IPS-NIHi7 (cell line): ENCODE results near the gene CDC23.
A peak's percentile ranks its signal among the peaks of the same experiment; 100 is the strongest.
"Not testable (repeated sequence)": the region's sequence is repeated elsewhere in the genome, so short reads cannot be mapped to it uniquely, and the experiment has no call there.

Source experiments
- DNase-seq: peaks from one replicate; pipeline ENCODE4 v3.0.0; 2012; ENCODE audit warnings: mixed read lengths; ENCODE audit errors: extremely low spot score

CDC23 gene, protein sequence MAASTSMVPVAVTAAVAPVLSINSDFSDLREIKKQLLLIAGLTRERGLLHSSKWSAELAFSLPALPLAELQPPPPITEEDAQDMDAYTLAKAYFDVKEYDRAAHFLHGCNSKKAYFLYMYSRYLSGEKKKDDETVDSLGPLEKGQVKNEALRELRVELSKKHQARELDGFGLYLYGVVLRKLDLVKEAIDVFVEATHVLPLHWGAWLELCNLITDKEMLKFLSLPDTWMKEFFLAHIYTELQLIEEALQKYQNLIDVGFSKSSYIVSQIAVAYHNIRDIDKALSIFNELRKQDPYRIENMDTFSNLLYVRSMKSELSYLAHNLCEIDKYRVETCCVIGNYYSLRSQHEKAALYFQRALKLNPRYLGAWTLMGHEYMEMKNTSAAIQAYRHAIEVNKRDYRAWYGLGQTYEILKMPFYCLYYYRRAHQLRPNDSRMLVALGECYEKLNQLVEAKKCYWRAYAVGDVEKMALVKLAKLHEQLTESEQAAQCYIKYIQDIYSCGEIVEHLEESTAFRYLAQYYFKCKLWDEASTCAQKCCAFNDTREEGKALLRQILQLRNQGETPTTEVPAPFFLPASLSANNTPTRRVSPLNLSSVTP

DNA sequence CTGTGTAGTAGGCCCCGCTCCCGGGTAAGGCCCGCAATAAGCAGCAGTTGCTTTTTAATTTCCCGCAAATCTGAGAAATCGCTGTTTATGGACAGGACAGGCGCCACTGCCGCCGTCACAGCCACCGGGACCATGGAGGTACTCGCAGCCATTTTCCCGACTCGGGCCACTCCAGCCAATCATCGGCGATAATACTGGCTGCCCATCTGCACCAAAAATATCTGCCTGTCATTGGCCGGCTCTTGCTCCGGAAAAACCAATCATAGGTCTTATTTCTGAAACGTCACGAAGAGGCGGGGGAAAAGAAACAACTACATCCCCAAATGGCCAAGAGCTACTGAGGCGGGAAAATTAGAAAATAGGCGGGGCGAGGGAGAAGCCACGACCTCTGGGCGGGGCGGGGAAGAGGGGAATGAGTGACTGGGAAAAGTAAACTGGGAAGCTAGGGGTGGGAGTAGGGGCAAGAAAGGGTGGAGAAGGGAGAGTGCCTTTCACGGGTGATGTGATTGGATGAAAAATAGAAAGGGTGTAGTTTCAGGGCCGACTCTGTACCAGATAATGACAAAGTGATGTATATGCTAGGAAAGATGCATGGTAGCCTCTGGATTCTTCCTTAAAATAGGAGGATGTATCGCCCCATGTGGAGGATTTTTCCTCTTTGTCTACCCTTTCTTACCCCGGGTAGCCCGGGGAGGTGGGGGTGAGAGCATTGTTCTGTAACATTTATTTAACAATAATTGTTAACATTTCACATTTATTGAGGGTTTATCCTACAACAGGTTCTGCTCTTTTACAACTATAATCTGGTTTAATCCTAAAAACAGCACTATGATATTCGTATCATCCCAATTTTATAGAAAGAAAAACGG, at the start of gene CDC23:
TSS of gene CDC23 (minus strand) at position 163 of the 869 bp plus-strand sequence. CDS start at position 152, 11 bp downstream.
- peak; percentile 99 for DNase-seq

DNA sequence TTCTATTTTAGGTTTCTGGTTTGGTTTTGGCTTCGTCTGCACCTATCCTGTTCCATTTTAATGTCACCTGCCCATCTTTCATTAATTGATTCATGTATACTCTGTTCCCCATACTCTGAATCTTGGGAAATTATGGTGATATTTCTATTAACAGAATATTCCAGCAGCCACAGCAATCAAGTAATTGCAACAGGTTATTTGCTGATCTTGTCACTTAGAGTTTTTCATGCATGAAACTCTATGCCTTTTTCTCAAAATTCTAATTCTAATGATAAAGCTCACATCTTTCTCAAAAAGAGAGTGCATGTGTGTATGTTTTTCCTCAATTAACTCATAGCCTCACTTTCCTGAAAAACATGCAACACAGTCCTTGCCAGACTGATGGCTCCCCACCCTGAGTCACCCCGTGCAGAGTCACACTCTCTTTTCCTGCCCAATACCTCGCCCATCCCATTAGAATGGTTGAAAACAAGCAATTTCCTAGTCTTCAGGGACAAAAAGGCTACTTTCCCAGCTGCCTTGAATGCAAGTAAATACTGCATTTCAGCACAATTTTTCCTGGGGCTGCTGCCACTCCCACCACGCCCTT, 45.7 kb upstream of the CDC23 start:
- no peak for DNase-seq

DNA sequence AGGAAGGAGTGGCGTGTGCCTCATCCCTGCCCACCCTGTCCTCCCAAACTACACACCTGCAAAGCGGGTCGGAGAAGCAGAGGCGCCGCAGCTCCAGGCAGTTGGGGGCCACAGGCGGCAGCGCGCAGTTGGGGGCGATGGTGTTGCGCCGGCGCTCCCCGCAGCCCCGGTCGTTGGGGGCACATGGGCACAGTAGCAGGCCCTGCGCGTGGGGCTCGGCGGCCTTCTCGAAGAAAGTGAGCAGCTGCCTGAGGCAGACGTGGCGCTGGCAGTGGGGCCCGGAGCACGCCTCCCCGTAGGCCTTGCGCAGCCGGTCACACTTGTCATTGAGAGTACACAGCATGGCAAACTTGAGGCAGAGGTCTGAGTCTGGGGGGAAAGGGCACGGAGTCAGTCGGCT, 44.5 kb upstream of the CDC23 start:
- DNase-seq = no peak

DNA sequence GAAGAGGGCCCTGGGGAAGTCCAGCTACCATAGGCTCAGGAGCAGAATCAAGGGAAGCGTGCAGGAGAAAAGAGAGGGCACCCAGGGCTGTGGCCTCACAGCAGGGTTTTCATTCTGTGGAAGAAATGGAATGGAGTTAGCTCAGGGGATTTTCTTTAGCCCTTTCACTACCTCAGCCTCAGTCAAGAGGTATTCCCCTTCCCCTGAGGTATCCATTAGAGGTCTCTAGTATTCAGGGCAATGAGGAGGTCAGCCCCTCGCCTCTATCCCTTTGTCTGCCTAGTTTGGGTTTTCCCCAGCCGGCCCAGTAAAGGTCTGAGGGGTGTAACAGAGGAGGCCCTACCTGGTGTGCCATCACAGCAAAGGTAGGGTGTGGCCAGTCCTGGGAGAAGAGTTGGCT, 39.8 kb upstream of the CDC23 start:
- no peak for DNase-seq

DNA sequence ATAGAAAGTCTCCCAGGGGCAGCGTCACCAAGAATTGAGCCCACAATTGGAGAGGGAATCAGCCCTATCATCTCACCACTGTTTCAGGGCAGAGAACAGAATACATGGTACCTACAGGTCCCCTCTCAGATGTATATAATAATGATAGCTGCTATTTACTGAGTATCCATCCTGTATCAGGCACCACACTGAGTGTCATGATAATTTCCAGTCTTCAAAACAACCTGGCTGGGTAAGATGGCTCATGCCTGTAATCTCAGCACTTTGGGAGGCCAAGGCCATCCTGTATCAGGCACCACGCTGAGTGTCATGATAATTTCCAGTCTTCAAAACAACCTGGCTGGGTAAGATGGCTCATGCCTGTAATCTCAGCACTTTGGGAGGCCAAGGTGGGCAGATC, 34.7 kb upstream of the CDC23 start:
- not testable (repeated sequence) for DNase-seq

DNA sequence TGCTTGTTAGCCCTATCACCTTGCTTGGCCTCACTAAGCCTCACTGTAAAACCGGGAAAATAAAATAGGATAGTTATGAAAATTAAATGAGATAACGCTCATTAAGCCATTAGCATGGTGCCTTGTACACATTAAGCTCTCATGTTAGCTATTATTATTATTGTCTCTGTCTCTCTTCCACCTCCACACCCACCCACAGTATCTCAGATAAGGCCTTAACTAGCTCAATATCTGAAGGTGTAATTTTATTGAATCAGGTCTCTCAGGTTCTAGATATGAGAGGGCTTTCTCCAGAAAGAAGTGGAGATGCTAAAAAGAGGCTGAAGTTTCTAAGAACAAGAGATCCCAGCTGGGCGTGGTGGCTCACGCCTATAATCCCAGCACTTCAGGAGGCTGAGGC, 33.7 kb upstream of the CDC23 start:
- DNase-seq = no peak

DNA sequence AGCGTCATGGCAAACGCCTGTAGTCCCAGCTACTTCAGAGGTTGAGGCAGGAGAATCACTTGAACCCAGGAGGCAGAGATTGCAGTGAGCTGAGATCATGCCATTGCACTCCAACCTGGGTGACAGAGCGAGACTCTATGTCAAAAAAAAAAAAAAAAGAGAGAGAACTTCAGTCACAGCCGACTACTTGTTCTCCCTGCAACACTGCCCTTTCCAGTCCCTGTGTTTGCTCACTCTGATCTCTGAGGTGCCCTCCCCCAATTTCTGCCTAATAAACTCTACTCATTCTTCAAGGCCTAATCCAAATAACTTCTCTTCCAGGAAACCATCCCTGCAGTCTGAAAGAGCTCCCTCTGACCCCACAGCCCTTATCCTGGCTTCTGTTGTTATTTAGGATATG, 33.2 kb upstream of the CDC23 start:
- no peak for DNase-seq

DNA sequence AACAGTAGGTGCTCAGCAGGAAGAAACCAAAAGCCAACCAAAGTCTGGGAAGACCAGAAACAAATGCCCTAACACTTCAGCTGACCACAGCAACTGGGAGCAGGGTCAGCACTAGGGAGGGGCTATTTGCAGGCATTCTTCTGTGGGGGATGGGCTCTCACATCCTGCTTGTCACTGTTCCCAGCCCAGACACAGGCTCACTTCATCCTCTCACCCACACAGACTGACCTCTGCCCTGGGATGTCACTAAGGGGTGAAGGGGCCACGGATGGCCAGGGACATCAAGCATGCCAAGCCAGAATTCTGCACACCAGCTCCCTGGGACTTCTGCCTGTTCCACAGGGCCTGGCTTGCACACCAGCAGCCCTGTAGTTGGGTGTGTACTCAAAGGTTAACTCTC, 32.6 kb upstream of the CDC23 start:
- peak; percentile 73 for DNase-seq

DNA sequence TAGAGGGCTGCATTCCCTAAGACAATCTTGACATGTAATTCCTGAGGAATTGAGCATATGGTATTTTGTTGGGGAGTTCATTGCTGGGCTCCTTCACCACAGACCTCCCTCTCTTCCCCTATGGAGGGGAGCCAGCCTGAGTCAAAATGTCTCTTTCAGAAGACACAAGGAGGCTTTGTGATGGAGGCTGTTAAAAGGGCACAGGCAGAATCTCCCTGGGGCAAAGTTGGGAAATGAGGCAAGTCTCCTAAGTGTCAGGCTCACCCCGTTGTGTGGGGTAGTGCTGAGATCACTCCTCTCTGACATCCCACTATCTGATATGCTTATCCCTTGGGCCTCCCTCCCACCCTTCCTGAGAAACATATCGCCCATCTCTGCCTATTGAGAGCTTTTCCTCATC, 30.7 kb upstream of the CDC23 start:
- DNase-seq = no peak

DNA sequence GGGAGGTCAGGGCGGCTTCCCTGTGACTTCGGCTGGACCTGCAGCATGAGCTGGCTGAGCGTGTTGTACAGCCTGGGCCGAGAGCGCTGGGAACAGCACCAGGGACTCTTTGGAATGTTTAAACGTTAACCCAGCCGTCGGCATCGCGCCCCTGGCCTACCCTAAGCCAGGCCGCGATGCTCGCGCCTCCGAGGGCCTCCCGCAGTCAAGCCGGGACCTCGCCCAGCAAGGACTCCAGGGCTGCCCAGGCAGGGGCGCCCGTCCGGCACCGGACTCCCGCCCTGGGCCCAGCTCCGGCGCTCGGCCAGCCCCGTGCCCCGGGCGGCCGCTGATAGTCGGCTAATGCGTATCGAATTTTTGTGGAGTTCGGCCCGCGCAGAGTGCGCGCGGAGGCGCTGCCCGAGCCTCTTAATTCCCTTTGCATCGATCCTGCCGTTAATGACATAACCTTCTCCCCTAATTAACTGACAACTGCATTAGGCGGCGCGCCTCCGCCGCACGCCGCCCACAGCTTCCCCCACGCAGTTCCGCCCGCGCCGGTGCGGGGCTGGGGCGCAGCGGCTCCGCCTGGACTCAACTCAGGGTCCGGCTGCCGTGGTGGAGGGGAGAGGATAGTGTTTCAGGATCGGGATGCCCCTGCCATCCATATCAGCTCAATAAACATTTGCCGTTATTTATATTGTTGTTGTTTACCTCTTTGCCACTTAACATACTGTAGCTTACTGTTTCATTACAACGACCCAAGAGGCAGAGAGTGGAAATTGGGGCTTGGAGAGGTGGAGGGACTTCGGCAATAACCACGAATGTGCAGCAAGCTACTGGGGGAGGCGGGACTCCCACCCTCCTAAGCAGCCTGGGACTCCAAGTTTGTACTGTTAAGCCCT, 28.8 kb upstream of the CDC23 start:
- peak; percentile 71 for DNase-seq

DNA sequence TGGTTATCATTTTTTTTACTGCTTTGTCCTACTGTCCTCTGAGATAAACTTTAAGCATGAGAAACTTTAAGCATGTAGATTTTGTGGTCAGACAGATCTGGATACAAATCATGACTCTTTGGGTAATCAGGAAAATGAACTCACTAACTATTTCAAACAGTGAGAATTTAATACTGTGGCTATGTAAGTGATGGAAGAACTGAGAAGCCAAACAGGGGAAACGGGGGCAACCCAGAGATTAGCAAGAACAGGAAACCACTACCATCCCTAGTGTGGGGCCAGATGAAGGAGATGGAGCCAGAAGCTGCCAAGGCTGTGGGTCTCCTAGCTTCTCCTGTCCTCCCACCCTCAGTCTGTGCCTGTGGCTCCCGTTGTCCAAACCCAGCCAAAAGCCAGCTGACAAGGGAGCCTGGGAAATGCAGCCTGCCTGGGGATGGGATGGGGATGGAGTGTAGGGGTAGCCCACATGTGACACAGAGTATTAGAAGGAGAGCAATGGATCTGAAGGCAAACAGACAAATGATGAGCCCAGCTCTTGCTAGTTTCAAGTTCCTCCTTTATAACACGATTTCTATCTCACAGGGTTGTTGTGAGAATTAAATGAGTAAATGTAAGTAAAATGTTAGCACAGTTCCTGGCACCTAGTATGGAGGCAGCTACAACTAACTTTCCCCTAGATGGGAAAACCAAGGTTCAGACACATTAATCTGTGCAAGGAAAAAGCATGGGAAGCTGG, 27.7 kb upstream of the CDC23 start:
- no peak for DNase-seq

DNA sequence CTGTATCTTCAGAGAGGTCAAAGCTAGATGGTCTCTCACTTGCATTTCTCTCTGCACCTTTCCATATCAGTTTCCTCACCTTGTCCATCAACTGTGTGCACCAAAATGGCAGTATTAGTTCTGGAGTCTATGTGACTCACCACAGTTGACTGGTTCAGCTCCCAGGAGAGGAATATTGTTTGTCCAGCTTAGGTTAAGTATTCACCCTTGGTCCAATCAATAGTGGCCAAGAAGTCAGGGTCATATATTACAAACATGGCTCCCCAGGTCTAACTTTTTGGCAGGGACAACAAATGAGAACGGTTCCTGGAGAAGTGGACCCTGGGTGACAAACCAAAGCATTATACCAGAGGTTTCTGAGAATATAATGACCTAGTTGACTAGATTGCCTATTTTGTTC, 24.9 kb upstream of the CDC23 start:
- no peak for DNase-seq

DNA sequence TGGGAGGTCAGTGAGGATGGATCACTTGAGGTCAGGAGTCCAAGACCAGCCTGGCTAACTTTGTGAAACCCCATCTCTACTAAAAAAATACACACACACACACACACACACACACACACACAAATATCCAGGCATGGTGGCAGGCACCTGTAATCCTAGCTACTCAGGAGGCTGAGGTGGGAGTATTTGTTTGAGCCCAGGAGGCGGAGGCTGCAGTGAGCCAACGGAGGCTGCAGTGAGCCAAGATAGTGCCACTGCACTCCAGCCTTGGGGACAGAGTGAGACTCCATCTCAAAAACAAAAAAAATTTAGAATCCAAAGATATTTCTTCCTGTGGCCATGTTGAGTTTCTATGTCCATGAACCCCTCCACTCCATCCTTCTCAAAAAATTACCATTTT, 21.5 kb upstream of the CDC23 start:
- DNase-seq = no peak

DNA sequence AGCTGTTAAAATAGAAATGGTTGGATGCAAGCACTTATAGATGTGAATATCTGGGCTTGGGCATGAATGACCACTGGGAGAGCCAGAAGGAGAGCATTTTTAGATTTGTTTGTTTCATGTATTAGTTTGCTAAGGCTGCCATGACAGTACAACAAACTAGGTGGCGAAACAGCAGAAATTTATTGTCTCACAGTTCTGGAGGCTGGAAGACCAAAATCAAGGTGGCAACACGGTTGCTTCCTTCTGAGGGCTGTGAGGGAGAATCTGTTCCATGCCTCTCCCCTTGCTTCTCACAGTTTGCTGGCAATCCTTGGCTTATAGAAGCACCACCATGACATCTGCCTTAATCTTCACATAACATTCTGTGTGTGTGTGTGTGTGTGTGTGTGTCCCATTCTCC, 20.2 kb upstream of the CDC23 start:
- DNase-seq = no peak

DNA sequence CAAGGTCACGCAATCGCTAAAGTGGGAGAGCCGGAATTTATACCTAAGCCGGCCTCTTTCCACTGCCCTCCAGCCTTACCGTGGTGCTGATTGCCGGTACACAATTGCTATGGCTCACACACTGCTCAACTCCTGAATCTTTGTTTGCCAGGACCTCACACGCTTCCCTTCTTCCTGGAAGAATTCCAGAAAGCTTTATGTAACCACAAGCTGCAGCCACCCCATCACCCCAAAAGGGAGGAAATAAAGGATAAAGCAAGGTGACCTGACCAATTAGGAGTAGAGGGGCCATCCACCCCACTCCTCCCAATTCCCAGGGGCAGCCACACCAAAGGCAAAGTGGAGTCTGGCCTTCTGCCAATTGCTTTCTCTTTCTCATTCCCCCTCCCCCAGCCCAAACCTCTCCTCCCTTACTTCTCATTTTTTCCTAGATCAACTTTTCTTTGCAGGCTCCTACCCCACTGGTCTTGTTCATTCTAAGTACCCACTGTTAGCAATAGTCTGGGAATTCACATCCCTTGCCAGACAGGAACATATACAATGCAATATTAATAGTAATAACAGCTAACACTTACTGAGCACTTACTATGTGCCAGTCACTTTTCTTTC, 18.0 kb upstream of the CDC23 start:
- DNase-seq = no peak

DNA sequence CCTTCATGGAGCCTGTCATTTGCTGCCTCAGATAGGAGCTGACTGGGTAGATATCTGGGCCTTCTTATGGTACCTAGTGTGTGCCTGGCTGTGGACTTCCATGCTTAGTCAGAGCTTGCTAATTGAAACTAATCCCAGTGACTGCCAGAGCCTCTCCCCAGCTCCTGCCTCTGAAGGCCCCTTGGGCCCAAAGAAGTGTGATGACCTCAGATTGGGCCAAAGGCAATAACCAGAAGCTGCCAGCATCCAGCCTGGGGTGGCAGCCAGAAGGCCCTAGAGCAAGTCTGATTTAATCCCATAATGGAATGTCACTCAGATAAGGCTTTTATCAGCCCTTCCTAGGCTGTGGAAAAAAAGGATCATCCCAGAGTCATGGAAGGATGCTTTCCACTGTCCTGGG, 17.1 kb upstream of the CDC23 start:
- no peak for DNase-seq

DNA sequence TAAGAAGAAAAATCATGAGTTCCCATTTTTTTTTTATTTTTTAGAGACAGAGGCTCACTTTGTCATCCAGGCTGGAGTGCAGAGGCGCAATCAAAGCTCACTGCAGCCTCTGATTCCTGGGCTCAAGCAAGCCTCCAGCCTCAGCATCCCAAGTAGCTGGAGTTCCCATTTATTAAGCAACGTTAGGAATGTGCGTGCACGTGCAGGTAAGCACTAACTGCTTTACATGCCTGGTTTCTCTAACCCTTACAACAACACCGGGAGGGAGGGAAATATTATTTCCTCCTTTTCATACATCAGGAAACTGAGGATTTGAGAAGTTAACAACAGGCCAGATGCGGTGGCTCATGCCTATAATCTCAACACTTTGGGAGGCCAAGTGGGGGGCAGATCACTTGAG, 16.3 kb upstream of the CDC23 start:
- no peak for DNase-seq

DNA sequence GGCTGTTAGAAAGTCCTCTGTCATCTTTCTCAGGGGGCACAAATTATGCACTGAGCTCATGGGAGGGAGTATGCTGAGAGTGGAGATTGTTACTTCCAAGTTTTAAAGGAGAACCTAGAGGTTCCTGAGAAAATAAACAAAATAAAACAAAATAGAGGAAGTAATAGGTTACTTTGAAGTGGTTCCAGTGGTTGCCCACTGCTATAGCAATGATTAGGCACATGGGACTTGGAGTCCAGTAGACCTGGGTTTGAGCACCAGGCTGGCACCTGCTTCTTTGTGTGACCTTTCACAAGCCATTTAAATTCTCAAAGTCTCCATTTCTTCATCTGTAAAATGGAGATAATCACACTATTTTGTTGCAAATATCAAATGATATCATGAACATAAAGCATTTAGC, 13.8 kb upstream of the CDC23 start:
- DNase-seq = no peak

DNA sequence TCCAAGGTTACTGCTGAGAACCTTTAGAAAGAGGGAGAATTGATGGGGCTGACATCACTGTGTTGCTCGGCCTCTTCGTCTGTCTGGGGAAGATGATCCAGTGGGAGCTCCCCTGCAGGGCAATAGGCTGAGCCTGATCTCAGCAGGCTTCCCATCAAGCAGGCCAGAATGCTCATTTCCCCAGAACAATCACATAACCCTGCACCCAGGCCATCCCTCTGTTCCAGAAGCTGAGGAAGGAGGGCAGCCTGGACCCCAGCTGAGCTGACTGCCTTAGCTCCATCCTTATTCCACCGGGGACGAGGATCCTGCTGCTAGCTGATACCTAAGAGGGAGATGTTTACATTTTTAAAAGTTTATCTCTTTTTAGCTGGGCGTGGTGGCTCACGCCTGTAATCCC, 11.6 kb upstream of the CDC23 start:
- no peak for DNase-seq

DNA sequence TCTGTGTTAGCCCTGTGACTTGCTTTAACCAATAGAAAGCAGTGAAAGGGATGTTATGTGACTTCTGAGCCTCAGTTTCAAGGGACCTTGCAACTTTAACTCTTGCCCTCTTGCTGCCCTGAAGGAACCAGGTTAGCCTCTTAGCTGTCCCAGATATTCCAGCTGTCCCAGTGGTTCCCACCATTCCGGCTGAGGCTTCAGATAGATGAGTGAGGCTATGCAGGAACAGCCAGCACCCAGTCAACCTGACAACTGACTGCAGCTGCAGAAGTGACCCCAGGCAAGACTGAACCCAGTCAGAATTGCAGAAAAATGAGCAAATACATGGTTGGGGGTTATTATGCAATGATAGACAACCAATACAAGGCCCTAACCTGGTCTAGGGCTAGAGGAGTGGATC, 10.4 kb upstream of the CDC23 start:
- DNase-seq = no peak
